GM21723 (cell line): ENCODE results near the gene TOM1L2.
A peak's percentile ranks its signal among the peaks of the same experiment; 100 is the strongest.

Experiments used
- ATAC-seq: cut with Tn5 transposase; IDR thresholded peaks from one replicate; pipeline ENCODE4 v1.9.1; 2021; ENCODE audit warnings: mild to moderate bottlenecking, moderate library complexity; ENCODE audit not compliant: unreplicated experiment

TOM1L2 gene

GRCh38 chr17:17837966-17838962 lies 133.9 kb downstream of the TOM1L2 start:
- no peak for ATAC-seq

GRCh38 chr17:17837380-17837821 lies 134.8 kb downstream of the TOM1L2 start:
- ATAC-seq, result no peak

- peak; percentile 36 for ATAC-seq
Measured at GRCh38 chr17:17836818-17837379, 135.3 kb downstream of the TOM1L2 start, which contains the start of gene SREBF1. Gene SREBF1 (minus strand): TSS chr17:17836986. CDS start chr17:17836817, 169 bp downstream.

DNA sequence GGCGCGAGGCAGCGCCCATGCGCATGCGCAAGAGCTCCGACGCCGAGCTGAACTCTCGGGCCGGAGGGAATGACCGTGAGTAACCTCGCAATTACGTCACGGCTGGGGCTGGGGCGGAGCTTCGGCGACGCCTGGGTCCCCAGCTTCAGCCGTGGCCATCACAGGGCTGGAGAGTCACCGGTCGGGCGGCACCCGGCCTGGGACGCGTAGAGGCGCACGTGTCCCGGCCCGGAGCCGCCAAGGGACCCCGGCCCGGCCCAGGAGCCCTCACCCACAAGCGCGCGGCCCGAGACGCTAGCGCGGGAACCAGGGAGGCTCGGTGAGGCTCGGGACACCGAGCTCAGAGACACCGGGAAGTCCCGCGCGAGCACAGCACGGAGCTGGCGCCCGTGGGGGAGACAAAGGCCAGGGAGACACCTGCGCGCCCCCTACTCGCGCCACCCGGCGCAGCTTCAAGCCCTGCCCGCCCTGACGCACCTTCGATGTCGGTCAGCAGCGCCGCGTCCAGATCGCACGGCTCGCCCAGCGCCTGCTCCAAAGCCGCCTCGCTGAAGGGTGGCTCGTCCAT lies 135.9 kb downstream of the TOM1L2 start:
- ATAC-seq, result peak; percentile 56

DNA sequence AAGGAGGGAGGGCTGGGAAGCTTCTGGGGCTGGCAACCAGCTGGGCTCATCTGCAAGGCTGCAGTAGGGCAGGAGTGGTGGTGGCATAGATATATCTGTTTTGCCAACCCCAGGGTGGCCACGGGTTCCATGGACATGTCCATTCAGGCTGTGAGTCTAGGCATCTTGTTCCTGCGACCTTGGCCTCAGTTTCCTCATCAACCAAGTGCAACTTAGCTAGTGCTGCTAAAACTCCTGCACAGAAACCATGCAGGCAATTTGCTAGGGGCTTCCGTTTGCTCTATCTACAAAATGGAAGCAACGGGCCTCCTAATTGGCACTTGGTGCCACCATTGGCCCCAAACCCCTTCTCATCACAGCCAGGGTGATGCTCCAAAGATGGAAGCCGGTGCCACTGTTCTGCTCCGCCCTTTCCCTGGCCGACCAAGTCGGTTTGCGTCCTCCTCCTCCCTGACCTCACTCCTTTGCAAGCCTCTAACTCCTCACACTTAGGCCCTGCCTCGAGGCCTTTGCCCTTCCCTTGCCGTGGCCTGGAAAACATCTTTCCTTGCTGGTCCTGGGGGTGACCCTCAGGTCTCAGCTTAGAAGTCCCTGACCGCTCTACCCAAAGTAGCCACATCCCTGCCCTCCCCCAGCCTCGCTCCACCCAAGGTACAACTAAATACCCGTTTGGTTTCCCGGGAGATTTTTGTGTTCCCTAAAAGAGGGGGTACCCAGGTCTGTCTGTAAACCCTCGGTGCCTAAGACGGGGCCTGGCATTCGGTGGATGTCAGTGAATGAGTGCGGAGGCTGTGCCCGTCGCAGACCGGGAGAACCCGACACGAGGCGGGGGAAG lies 136.6 kb downstream of the TOM1L2 start:
- no peak for ATAC-seq

DNA sequence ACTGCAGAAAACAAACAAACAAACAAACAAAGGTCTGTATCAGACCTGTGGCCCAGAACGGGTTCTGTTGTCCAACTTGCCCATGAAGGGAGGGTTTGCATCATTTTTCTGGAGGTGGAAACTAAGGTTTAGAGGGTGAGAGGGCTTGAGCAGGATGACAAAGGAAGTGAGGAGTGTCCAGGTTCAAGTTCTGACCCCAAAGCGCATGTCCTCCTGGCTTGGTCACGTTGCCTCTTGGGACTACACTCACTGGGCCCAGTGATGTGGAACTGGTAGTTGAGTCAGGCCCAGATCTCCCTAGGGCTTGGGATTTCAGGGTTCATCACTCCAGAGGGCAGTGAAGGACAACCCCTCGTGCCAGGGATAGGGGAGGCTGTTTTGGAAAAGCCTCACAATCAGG lies 137.2 kb downstream of the TOM1L2 start:
- no peak for ATAC-seq

DNA sequence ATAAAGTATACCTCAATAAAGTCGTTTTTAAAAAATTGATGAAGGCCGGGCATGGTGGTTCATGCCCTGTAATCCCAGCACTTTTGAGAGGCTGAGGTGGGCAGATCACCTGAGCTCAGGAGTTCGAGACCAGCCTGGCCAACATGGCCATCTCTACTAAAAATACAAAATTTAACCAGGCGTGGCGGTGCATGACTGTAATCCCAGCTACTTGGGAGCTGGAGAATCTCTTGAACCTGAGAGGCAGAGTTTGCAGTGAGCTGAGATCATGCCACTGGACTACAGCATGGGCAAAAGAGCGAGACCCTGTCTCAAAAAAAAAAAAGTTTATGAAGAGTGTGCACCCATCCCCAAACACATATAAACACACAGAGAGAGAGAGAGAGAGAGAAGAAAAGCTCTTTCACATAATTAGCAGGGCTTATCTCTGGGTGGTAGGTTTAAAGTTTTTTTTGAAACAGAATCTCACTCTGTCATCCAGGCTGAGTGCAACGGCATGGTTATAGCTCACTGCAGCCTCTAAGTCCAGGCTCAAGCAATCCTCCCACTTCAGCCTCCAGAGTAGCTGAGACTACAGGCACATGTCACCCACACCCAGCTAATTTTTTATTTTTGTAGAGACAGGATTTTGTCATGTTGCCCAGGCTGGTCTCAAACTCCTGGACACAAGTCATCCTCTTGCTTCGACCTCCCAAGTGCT lies 138.4 kb downstream of the TOM1L2 start:
- ATAC-seq, result no peak

GRCh38 chr17:17832032-17832363 lies 140.2 kb downstream of the TOM1L2 start:
- no peak for ATAC-seq

DNA sequence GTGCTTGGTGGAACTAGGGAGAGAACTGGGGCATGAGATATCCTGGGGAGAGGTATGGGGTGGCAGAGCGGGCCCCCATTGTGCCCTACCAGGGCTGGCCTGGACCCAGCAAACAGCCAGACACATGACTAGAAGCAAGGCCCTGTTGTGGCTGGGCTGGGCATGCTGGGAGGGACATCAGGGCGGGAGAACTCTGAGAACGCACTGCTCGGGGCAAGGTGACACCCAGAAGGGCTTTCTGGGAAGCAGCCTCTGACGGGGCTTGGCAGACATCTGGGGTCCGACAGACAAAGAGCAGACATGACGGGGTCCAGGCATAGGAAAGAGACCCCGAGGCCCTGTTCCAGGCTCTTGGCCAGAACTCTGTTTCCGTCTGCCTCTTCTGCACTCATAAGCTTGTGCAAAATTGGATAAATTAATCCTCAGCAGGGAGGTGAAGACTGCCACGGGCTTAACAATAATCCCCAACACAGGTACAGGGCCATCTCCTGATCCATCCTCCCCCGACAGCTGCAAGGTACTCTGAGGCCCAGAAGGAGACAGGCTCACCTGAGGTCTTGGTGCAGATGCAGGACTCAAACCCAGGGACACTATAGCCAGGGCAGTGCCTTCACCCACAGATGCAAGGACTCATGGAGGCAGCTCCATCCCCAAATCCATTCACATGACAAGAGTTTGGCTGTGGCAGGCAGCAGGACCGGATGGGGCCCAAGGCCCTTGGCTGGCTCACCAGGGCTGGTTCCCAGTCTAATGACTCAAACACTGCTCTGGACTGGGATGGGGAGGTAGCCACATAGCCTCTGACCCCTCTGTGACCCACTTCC lies 140.8 kb downstream of the TOM1L2 start:
- no peak for ATAC-seq

DNA sequence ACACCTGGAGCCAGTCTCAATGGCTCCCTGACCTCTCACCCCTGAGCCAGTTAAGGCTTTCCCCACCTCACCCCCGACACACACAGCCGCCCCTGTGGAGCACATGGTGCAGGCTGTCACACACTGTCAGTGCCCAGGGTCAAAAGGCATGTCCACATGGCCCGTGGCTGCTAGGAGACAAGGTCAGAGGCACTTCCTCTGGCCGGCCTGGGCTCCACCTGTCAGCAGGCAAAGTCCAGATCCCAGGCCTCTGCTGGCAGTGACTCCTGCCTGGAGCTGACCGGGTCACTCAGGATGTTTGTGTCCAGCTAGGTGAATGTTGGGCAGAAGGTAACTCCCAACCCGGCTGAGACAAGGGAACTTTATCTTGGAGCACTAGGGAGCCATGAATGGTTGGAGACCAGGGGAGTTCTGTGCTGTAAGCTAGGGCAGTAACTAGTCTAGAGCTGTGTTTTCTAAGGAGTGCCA lies 141.4 kb downstream of the TOM1L2 start:
- ATAC-seq, result no peak

DNA sequence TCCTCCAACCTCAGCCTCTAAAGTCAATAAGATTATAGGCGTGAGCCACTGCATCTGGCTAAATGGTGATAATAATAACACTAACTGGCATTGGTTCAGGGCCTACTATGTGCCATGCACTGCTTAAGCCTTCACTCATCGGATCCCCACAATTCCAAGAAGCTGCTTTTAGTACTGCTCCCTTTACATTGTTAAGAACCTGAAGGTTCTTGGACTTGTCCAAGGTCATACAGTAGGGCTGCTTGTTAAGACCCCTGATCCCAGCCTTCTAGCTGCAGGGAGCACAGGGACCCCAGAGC lies 142.0 kb downstream of the TOM1L2 start:
- no peak for ATAC-seq

DNA sequence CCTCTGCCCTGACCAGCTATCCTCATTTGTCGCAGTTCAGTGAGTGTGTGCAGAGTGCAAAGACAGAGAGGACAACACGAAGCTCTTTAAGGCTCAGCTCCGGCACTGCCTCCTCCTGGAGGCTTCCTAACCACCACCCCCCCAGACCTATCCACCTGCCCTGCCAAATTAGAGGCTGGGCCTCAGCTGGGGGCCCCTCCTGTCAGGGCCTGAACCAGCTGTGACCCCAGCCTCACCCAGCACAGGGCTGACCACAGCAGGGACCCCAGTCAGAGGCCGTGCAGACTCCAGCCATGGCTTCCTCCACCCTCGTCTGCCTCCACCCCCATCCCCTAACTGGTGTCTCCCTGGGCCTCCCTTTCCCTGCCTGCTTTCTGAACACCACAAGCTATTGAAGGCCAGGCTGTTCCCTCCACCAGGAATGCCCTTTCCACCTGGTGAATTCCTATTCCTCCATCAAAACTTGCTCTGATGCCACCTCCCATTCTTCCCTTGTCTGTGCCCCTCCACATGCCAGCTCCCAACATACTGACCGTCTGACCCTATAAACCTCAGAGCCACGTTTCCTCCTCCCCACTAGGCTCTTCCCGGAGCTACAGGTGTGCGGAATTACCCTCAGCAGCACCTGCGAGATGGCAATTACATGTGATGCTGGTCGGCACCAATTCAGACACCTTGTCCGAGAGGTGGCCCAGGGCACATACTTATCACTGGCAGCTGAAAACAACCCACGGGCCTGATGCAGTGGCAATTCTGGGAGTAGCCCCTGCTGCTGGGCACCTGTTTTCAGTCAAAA lies 144.2 kb downstream of the TOM1L2 start:
- no peak for ATAC-seq

DNA sequence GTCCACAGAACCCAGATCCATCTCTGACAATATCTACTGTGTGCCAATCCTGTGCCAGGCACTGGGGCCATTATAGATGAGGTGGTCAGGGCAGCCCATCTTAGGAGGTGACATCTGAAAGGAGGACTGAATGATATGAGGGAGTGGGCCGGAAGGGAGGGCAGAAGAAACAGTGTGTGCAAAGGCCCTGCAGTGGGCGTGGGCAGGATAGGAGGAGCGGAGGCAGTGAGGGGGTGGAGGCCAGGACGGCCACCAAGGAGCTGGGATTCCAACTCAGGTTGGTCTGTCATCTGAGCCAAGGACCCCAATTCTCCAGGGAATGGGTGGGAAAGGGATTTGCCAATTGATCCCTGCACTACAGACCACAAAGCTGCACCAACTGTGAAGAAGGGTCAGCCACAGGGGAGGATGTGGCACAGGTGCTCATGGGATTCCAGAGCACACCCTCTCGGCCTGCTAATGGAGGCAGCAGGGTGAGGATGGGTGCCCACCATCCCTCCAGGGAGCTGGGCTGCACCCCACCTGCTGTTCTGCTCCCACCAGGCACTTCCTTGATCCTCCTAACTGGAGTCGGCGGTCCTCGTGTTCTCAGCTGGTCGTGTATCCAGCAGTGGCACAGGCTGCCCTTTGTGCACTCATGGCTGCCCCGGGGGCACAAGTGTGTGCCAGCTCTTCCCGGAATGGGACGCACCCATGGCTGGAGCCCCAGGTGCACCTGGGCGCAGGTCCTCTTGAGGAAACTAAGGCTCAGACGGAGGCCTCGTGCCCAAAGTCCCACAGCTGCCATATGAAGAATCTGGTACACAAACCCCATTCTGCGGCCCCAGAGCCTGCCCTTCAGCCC lies 145.0 kb downstream of the TOM1L2 start:
- ATAC-seq, result no peak

GRCh38 chr17:17826342-17826713 lies 145.9 kb downstream of the TOM1L2 start:
- no peak for ATAC-seq

- no peak for ATAC-seq
Measured at GRCh38 chr17:17824783-17825614, 147.2 kb downstream of the TOM1L2 start.

DNA sequence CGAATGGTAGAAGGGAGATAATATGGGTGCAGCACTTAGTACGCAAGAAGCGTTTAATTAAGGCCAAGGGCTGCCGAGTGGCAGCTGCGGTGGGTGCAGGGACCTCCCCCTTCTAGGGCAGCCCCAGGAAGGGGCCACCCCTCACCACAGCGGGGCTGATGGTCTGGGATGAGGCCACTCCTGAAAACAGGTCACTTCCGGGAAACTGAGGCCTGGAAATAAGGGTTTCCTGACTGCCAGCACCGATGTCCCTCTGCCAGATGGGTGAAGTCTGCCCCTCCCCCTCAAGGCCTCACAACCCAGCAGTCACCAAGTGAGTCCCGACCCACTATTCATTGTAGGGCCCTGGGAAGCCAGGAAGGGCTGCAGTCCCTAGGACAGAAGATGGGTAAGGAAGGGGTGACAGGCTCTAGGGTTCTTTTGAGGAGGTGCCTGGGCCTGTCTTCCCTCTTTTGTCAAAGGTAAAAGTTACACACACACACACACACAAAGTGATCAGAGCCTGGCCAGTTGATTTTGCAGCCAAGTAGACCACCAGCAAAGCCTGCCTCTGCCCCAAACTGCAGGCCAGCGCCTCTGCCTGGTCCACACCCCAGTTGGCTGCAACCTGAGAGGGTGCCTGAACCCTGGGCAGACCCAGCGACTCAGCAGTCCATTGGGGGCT lies 147.9 kb downstream of the TOM1L2 start:
- ATAC-seq, result peak; percentile 9
